Skeletal muscle cell (primary cell): ENCODE results near the gene ARHGEF28.

Experiments used
- DNase-seq: peaks from one replicate; pipeline ENCODE4 v3.0.0-alpha.2; 2010; ENCODE audit warnings: low read depth
- H3K4me3 ChIP-seq: 2 replicates; pipeline ENCODE4 v1.5.1; 2011; ENCODE audit warnings: low read depth, mild to moderate bottlenecking, control low read depth, low read length, moderate library complexity

The ARHGEF28 gene

GRCh38 chr5:73682176-73682575 lies 56.2 kb downstream of the ARHGEF28 start:
- DNase-seq, result no peak
- H3K4me3 ChIP-seq, result no peak overlapping the region

- no peak for DNase-seq
- H3K4me3 ChIP-seq, result no peak overlapping the region
Measured at GRCh38 chr5:73684691-73685090, 58.7 kb downstream of the ARHGEF28 start.

- DNase-seq, result no peak
- no peak overlapping the region for H3K4me3 ChIP-seq
Measured at GRCh38 chr5:73686912-73687311, 60.9 kb downstream of the ARHGEF28 start.

GRCh38 chr5:73687357-73687756 lies 61.4 kb downstream of the ARHGEF28 start:
- DNase-seq, result no peak

GRCh38 chr5:73690015-73690414 lies 64.0 kb downstream of the ARHGEF28 start:
- no peak for DNase-seq

More at GRCh38 chr5:73687357-73687756, 61.4 kb downstream of the ARHGEF28 start:
- no peak overlapping the region for H3K4me3 ChIP-seq

GRCh38 chr5:73691302-73692080 lies 65.5 kb downstream of the ARHGEF28 start:
- H3K4me3 ChIP-seq, result no peak overlapping the region
- DNase-seq, result no peak

More at GRCh38 chr5:73690015-73690414, 64.0 kb downstream of the ARHGEF28 start:
- H3K4me3 ChIP-seq, result no peak overlapping the region

GRCh38 chr5:73692166-73692640 lies 66.2 kb downstream of the ARHGEF28 start:
- H3K4me3 ChIP-seq, result no peak overlapping the region
- DNase-seq, result peak; percentile 73

GRCh38 chr5:73692981-73693380 lies 67.0 kb downstream of the ARHGEF28 start:
- no peak for DNase-seq
- no peak overlapping the region for H3K4me3 ChIP-seq

- no peak for DNase-seq
- H3K4me3 ChIP-seq, result no peak overlapping the region
Measured at GRCh38 chr5:73693573-73694061, 67.6 kb downstream of the ARHGEF28 start.

- no peak overlapping the region for H3K4me3 ChIP-seq
- DNase-seq, result no peak
Measured at GRCh38 chr5:73694089-73694488, 68.1 kb downstream of the ARHGEF28 start.

- no peak for DNase-seq
- no peak overlapping the region for H3K4me3 ChIP-seq
Measured at GRCh38 chr5:73698011-73698410, 72.0 kb downstream of the ARHGEF28 start.

- no peak overlapping the region for H3K4me3 ChIP-seq
- no peak for DNase-seq
Measured at GRCh38 chr5:73701566-73701965, 75.6 kb downstream of the ARHGEF28 start.

GRCh38 chr5:73702534-73702933 lies 76.5 kb downstream of the ARHGEF28 start:
- H3K4me3 ChIP-seq, result no peak overlapping the region
- no peak for DNase-seq

- no peak for DNase-seq
Measured at GRCh38 chr5:73702951-73703350, 77.0 kb downstream of the ARHGEF28 start.

GRCh38 chr5:73705364-73705763 lies 79.4 kb downstream of the ARHGEF28 start:
- H3K4me3 ChIP-seq, result no peak overlapping the region
- no peak for DNase-seq

More at GRCh38 chr5:73702951-73703350, 77.0 kb downstream of the ARHGEF28 start:
- H3K4me3 ChIP-seq, result no peak overlapping the region

- no peak overlapping the region for H3K4me3 ChIP-seq
- no peak for DNase-seq
Measured at GRCh38 chr5:73706963-73707362, 81.0 kb downstream of the ARHGEF28 start.

- H3K4me3 ChIP-seq, result no peak overlapping the region
- DNase-seq, result no peak
Measured at GRCh38 chr5:73709536-73710129, 83.6 kb downstream of the ARHGEF28 start.

- no peak overlapping the region for H3K4me3 ChIP-seq
- no peak for DNase-seq
Measured at GRCh38 chr5:73716284-73716808, 90.3 kb downstream of the ARHGEF28 start.

- no peak for DNase-seq
- H3K4me3 ChIP-seq, result no peak overlapping the region
Measured at GRCh38 chr5:73718762-73719161, 92.8 kb downstream of the ARHGEF28 start.

- DNase-seq, result no peak
- no peak overlapping the region for H3K4me3 ChIP-seq
Measured at GRCh38 chr5:73719632-73720031, 93.6 kb downstream of the ARHGEF28 start.
